ENCODE data around the gene LDLRAD4. TPM values are rescaled to one million over a fixed set of nuclear protein-coding genes. Genes with fewer than 3 reads are reported as not detected.

The LDLRAD4 gene
- total RNA-seq, 1 donor = 0.54 TPM

- no peak for DNase-seq (ENCODE audit: low read depth)
- no peak overlapping the region for H3K4me3 ChIP-seq (ENCODE audit: low read depth, low read length)
- TF ChIP-seq CTCF (IDR thresholded peaks at IDR 0.05; ENCODE audit: insufficient read depth, low read length) = no peak
Measured at GRCh38 chr18:13442451-13442850, 223.9 kb downstream of the LDLRAD4 start.

- DNase-seq (ENCODE audit: low read depth) = no peak
- TF ChIP-seq CTCF (IDR thresholded peaks at IDR 0.05; ENCODE audit: insufficient read depth, low read length) = no peak
- no peak overlapping the region for H3K4me3 ChIP-seq (ENCODE audit: low read depth, low read length)
Measured at GRCh38 chr18:13443552-13443951, 225.0 kb downstream of the LDLRAD4 start.

GRCh38 chr18:13444430-13445240, 226.1 kb downstream of the LDLRAD4 start:
- TF ChIP-seq CTCF (IDR thresholded peaks at IDR 0.05; ENCODE audit: insufficient read depth, low read length) = no peak
- H3K4me3 ChIP-seq (ENCODE audit: low read depth, low read length) = no peak overlapping the region
- DNase-seq (ENCODE audit: low read depth) = no peak

GRCh38 chr18:13445241-13445897, 226.8 kb downstream of the LDLRAD4 start:
- TF ChIP-seq CTCF (IDR thresholded peaks at IDR 0.05; ENCODE audit: insufficient read depth, low read length) = no peak
- no peak for DNase-seq (ENCODE audit: low read depth)
- H3K4me3 ChIP-seq (ENCODE audit: low read depth, low read length) = no peak overlapping the region

- no peak for TF ChIP-seq CTCF (IDR thresholded peaks at IDR 0.05; ENCODE audit: insufficient read depth, low read length)
- no peak for DNase-seq (ENCODE audit: low read depth)
- no peak overlapping the region for H3K4me3 ChIP-seq (ENCODE audit: low read depth, low read length)
Measured at GRCh38 chr18:13446024-13446423, 227.5 kb downstream of the LDLRAD4 start.

GRCh38 chr18:13446610-13447461, 228.3 kb downstream of the LDLRAD4 start:
- no peak for DNase-seq (ENCODE audit: low read depth)

More at GRCh38 chr18:13446610-13447461, 228.3 kb downstream of the LDLRAD4 start:
- TF ChIP-seq CTCF (IDR thresholded peaks at IDR 0.05; ENCODE audit: insufficient read depth, low read length) = no peak
- no peak overlapping the region for H3K4me3 ChIP-seq (ENCODE audit: low read depth, low read length)
